DND-41 (cell line): ENCODE measurements around the gene MAN2C1.

Experiments
- ATAC-seq: fragments of 200-7000 bp; cut with Tn5 transposase; 3 replicates; pipeline ENCODE4 v1.9.1; 2021; ENCODE audit warnings: low read depth; ENCODE audit not compliant: insufficient read depth
- DNase-seq: peaks from one replicate; pipeline ENCODE4 v3.0.0-alpha.2; 2020
- H2AFZ ChIP-seq: 2 replicates; pipeline ENCODE4 v1.6.0; 2012; ENCODE audit warnings: low read depth, low read length
- H3K27ac ChIP-seq: 2 replicates; pipeline ENCODE4 v1.5.1; 2012; ENCODE audit warnings: low read length, inconsistent platforms
- H3K27me3 ChIP-seq: fragments of 200-600 bp; sonication (generic); 2 replicates; pipeline ENCODE4 v1.6.0; 2012; ENCODE audit warnings: low read length, mild to moderate bottlenecking, inconsistent platforms; ENCODE audit not compliant: insufficient read depth, poor library complexity
- H3K36me3 ChIP-seq: 2 replicates; pipeline ENCODE4 v1.5.1; 2012; ENCODE audit warnings: low read length, inconsistent platforms; ENCODE audit not compliant: insufficient read depth
- H3K4me1 ChIP-seq: 2 replicates; pipeline ENCODE4 v1.5.1; 2012; ENCODE audit warnings: mild to moderate bottlenecking, low read length; ENCODE audit not compliant: insufficient read depth
- H3K4me2 ChIP-seq: 2 replicates; pipeline ENCODE4 v1.6.0; 2012; ENCODE audit warnings: mild to moderate bottlenecking, moderate library complexity, low read length, inconsistent platforms; ENCODE audit not compliant: insufficient read depth
- H3K4me3 ChIP-seq, 2 experiments: fragments of 200-600 bp in 1 of 2; shearing (Covaris generic) in 1 of 2; 2 replicates each; pipeline ENCODE4 v1.5.1; 2012 to 2016; ENCODE audit warnings: inconsistent platforms in 2 of 2, low read length in 2 of 2, mild to moderate bottlenecking in 2 of 2, low read depth in 1 of 2, moderate library complexity in 1 of 2
- H3K79me2 ChIP-seq: 2 replicates; pipeline ENCODE4 v1.6.0; 2012; ENCODE audit warnings: low read length, inconsistent platforms; ENCODE audit not compliant: insufficient read depth
- H3K9ac ChIP-seq: 2 replicates; pipeline ENCODE4 v1.6.0; 2012; ENCODE audit warnings: low read depth, mild to moderate bottlenecking, inconsistent platforms, low read length, moderate library complexity
- H3K9me3 ChIP-seq: 2 replicates; pipeline ENCODE4 v1.5.1; 2012; ENCODE audit warnings: low read length, moderate library complexity, mild to moderate bottlenecking, inconsistent platforms; ENCODE audit not compliant: insufficient read depth, severe bottlenecking
- H4K20me1 ChIP-seq: 2 replicates; pipeline ENCODE4 v1.6.0; 2012; ENCODE audit warnings: low read length; ENCODE audit not compliant: insufficient read depth
- CTCF ChIP-seq: IDR thresholded peaks from 2 replicates; pipeline ENCODE4 v1.5.1; 2012; ENCODE audit warnings: borderline replicate concordance, low read length, moderate library complexity, mild to moderate bottlenecking; ENCODE audit not compliant: poor library complexity, severe bottlenecking; ENCODE audit errors: extremely low read depth
- EZH2 ChIP-seq: IDR thresholded peaks from 3 replicates; pipeline ENCODE4 v1.6.1; 2012; ENCODE audit warnings: borderline replicate concordance, low read depth, mild to moderate bottlenecking, moderate library complexity, low read length, inconsistent platforms; ENCODE audit not compliant: severe bottlenecking

Gene MAN2C1

GRCh38 chr15:75367913-75368688, at the start of gene MAN2C1:
MAN2C1 (minus strand) TSS chr15:75368607; CDS start chr15:75368583, 24 bp downstream.
- Histone ChIP-seq H3K27me3 (no peaks in the 10 kb centered on the region), H3K79me2 (peaks cover 17% of the 10 kb centered on the region), H3K4me2 (peak within 1 kb of the TSS; percentile 81), H3K36me3 (peaks cover 69% of the 10 kb centered on the region), H3K9me3 (no peaks in the 10 kb centered on the region), H3K27ac (peak within 1 kb of the TSS; percentile 90), H4K20me1 (peaks cover 19% of the 10 kb centered on the region), H2AFZ (peak within 1 kb of the TSS; percentile 85), H3K9ac (peak within 1 kb of the TSS; percentile 97), H3K4me3 (peak within 1 kb of the TSS; percentile 94 to 95), H3K4me1 (peaks cover 31% of the 10 kb centered on the region)
- DNase-seq (peak; percentile 90), ATAC-seq (peak; percentile 90)
- TF ChIP-seq CTCF: peak; percentile 83
- no peak for TF ChIP-seq EZH2

- H3K9ac ChIP-seq: no peak overlapping the region
Measured at GRCh38 chr15:75416584-75416983, 48.2 kb upstream of the MAN2C1 start.

GRCh38 chr15:75410196-75410595, 41.8 kb upstream of the MAN2C1 start:
- Histone ChIP-seq H3K9me3 (no peaks in the 10 kb centered on the region), H3K36me3 (peaks cover 90% of the 10 kb centered on the region), H3K4me3 (no peak overlapping the region), H3K27me3 (no peaks in the 10 kb centered on the region), H3K4me2 (no peak overlapping the region), H3K9ac (no peak overlapping the region), H3K79me2 (peaks cover 5% of the 10 kb centered on the region; the same call in 1 of the 2 replicates), H3K4me1 (no peaks in the 10 kb centered on the region), H2AFZ (no peak overlapping the region), H4K20me1 (peaks cover 7% of the 10 kb centered on the region; the same call in 1 of the 2 replicates), H3K27ac (no peak overlapping the region)
- ATAC-seq (no peak), DNase-seq (no peak)
- TF ChIP-seq EZH2: no peak
- TF ChIP-seq CTCF: no peak

More at GRCh38 chr15:75416584-75416983, 48.2 kb upstream of the MAN2C1 start:
- H3K4me1 ChIP-seq: no peaks in the 10 kb centered on the region
- ATAC-seq: no peak
- H3K4me3 ChIP-seq: no peak overlapping the region
- H3K36me3 ChIP-seq: peaks cover 72% of the 10 kb centered on the region
- no peak overlapping the region for H3K27ac ChIP-seq
- H2AFZ ChIP-seq: no peak overlapping the region
- DNase-seq: no peak
- TF ChIP-seq CTCF (no peak), EZH2 (no peak)
- no peaks in the 10 kb centered on the region for H3K27me3 ChIP-seq
- peaks cover 24% of the 10 kb centered on the region for H3K79me2 ChIP-seq
- H3K4me2 ChIP-seq: no peak overlapping the region
- H4K20me1 ChIP-seq: peaks cover 9% of the 10 kb centered on the region; the same call in 1 of the 2 replicates
- no peaks in the 10 kb centered on the region for H3K9me3 ChIP-seq
